Subcutaneous adipose tissue (tissue), 4 donors: ENCODE measurements around the gene MTCH1. TPM values are rescaled to one million over a fixed set of nuclear protein-coding genes. Genes with fewer than 3 reads are reported as not detected.

Experiments used
- CTCF ChIP-seq: fragments of 450-650 bp; IDR thresholded peaks from one replicate; pipeline ENCODE4 v1.5.1; 2016; ENCODE audit warnings: low read depth, mild to moderate bottlenecking, control low read depth, antibody characterized with exemption, moderate library complexity
- total RNA-seq, 4 donors: library from RNA; depleted of rRNA; stranded (reverse); fragments of >200 nt; gene quantifications; one replicate each; pipeline ENCODE4 v1.1.0, GENCODE V29; 2016

The MTCH1 gene
- total RNA-seq, 4 donors from 2014 or later = 153 to 224 (median 196) TPM

- TF ChIP-seq CTCF = no peak
These were observed 28.7 kb upstream of the MTCH1 start for GRCh38 chr6:37014667-37015066.

- TF ChIP-seq CTCF = no peak
These were observed 27.8 kb upstream of the MTCH1 start for GRCh38 chr6:37013516-37014491.

GRCh38 chr6:37011656-37012378, 25.8 kb upstream of the MTCH1 start:
- TF ChIP-seq CTCF = no peak

GRCh38 chr6:37010402-37010892, 24.5 kb upstream of the MTCH1 start:
- no peak for TF ChIP-seq CTCF

GRCh38 chr6:37008484-37009465, 22.8 kb upstream of the MTCH1 start:
- TF ChIP-seq CTCF = no peak

- TF ChIP-seq CTCF = no peak
These were observed 21.5 kb upstream of the MTCH1 start for GRCh38 chr6:37007340-37008043.
